HEK293 (cell line): ENCODE measurements around the gene THBS3.

ENCODE experiments used
- GLIS1 ChIP-seq: fragments of 450-650 bp; formaldehyde crosslinking; IDR thresholded peaks from 2 replicates; pipeline ENCODE4 v1.5.1; 2016; ENCODE audit warnings: missing biosample characterization, missing genetic modification characterization
- GLIS2 ChIP-seq: fragments of 450-650 bp; formaldehyde crosslinking; IDR thresholded peaks from 2 replicates; pipeline ENCODE4 v1.5.1; 2016; ENCODE audit warnings: missing biosample characterization, missing genetic modification characterization
- HIC1 ChIP-seq: fragments of 450-650 bp; formaldehyde crosslinking; IDR thresholded peaks from 2 replicates; pipeline ENCODE4 v1.5.1; 2016; ENCODE audit warnings: missing biosample characterization, missing genetic modification characterization
- KLF9 ChIP-seq: fragments of 450-650 bp; formaldehyde crosslinking; IDR thresholded peaks from 2 replicates; pipeline ENCODE4 v1.5.1; 2016; ENCODE audit warnings: missing biosample characterization, missing genetic modification characterization, low read depth
- PRDM10 ChIP-seq: fragments of 450-650 bp; formaldehyde crosslinking; IDR thresholded peaks from 2 replicates; pipeline ENCODE4 v1.5.1; 2016; ENCODE audit warnings: missing biosample characterization, missing genetic modification characterization
- SP7 ChIP-seq: fragments of 450-650 bp; formaldehyde crosslinking; IDR thresholded peaks from 2 replicates; pipeline ENCODE4 v1.5.1; 2016; ENCODE audit warnings: missing biosample characterization, missing genetic modification characterization
- YY1 ChIP-seq: fragments of 450-650 bp; formaldehyde crosslinking; IDR thresholded peaks from 2 replicates; pipeline ENCODE4 v1.5.1; 2018; ENCODE audit warnings: missing biosample characterization, missing genetic modification characterization
- ZBTB20 ChIP-seq: fragments of 450-650 bp; formaldehyde crosslinking; IDR thresholded peaks from 2 replicates; pipeline ENCODE4 v1.5.1; 2016; ENCODE audit warnings: missing biosample characterization, missing genetic modification characterization
- ZBTB48 ChIP-seq: fragments of 450-650 bp; formaldehyde crosslinking; IDR thresholded peaks from 2 replicates; pipeline ENCODE4 v1.5.1; 2016; ENCODE audit warnings: missing biosample characterization, missing genetic modification characterization
- ZBTB7A ChIP-seq: fragments of 450-650 bp; formaldehyde crosslinking; IDR thresholded peaks from 2 replicates; pipeline ENCODE4 v1.5.1; 2016; ENCODE audit warnings: low read depth, missing biosample characterization, missing genetic modification characterization
- ZBTB8A ChIP-seq: fragments of 450-650 bp; formaldehyde crosslinking; IDR thresholded peaks from 2 replicates; pipeline ENCODE4 v1.5.1; 2016; ENCODE audit warnings: missing biosample characterization, missing genetic modification characterization
- ZFP37 ChIP-seq: fragments of 450-650 bp; formaldehyde crosslinking; IDR thresholded peaks from 2 replicates; pipeline ENCODE4 v1.5.1; 2016; ENCODE audit warnings: missing biosample characterization, missing genetic modification characterization
- ZNF169 ChIP-seq: fragments of 450-650 bp; formaldehyde crosslinking; IDR thresholded peaks from 2 replicates; pipeline ENCODE4 v1.5.1; 2016; ENCODE audit warnings: missing biosample characterization, missing genetic modification characterization
- ZNF19 ChIP-seq: fragments of 450-650 bp; formaldehyde crosslinking; IDR thresholded peaks from 2 replicates; pipeline ENCODE4; 2016; ENCODE audit warnings: missing biosample characterization, missing genetic modification characterization, low read depth
- ZNF239 ChIP-seq: fragments of 450-650 bp; formaldehyde crosslinking; IDR thresholded peaks from 2 replicates; pipeline ENCODE4 v1.5.1; 2016; ENCODE audit warnings: missing biosample characterization, missing genetic modification characterization
- ZNF24 ChIP-seq: fragments of 450-650 bp; formaldehyde crosslinking; IDR thresholded peaks from 2 replicates; pipeline ENCODE4 v1.5.1; 2016; ENCODE audit warnings: missing biosample characterization, missing genetic modification characterization
- ZNF280C ChIP-seq: fragments of 450-650 bp; formaldehyde crosslinking; IDR thresholded peaks from 2 replicates; pipeline ENCODE4 v1.5.1; 2016; ENCODE audit warnings: missing biosample characterization, missing genetic modification characterization
- ZNF302 ChIP-seq: fragments of 450-650 bp; formaldehyde crosslinking; IDR thresholded peaks from 2 replicates; pipeline ENCODE4 v1.5.1; 2016; ENCODE audit warnings: missing biosample characterization, missing genetic modification characterization, low read depth
- ZNF335 ChIP-seq: fragments of 450-650 bp; formaldehyde crosslinking; conservative IDR thresholded peaks from 2 replicates; pipeline ENCODE4 v1.5.1; 2016; ENCODE audit warnings: missing biosample characterization, missing genetic modification characterization
- ZNF341 ChIP-seq: fragments of 450-650 bp; formaldehyde crosslinking; IDR thresholded peaks from 2 replicates; pipeline ENCODE4; 2016; ENCODE audit warnings: low read depth, missing biosample characterization, missing genetic modification characterization
- ZNF394 ChIP-seq: fragments of 450-650 bp; formaldehyde crosslinking; IDR thresholded peaks from 2 replicates; pipeline ENCODE4 v1.5.1; 2016; ENCODE audit warnings: missing biosample characterization, missing genetic modification characterization, mild to moderate bottlenecking, moderate library complexity, borderline replicate concordance
- ZNF514 ChIP-seq: fragments of 450-650 bp; formaldehyde crosslinking; IDR thresholded peaks from 2 replicates; pipeline ENCODE4 v1.5.1; 2016; ENCODE audit warnings: missing biosample characterization, missing genetic modification characterization
- ZNF558 ChIP-seq: fragments of 450-650 bp; formaldehyde crosslinking; IDR thresholded peaks from 2 replicates; pipeline ENCODE4 v1.5.1; 2016; ENCODE audit warnings: missing biosample characterization, missing genetic modification characterization
- ZNF580 ChIP-seq: fragments of 450-650 bp; formaldehyde crosslinking; IDR thresholded peaks from 2 replicates; pipeline ENCODE4 v1.5.1; 2016; ENCODE audit warnings: missing biosample characterization, missing genetic modification characterization
- ZNF600 ChIP-seq: fragments of 450-650 bp; formaldehyde crosslinking; IDR thresholded peaks from 2 replicates; pipeline ENCODE4 v1.5.1; 2016; ENCODE audit warnings: missing biosample characterization, missing genetic modification characterization
- ZNF629 ChIP-seq: fragments of 450-650 bp; formaldehyde crosslinking; IDR thresholded peaks from 2 replicates; pipeline ENCODE4 v1.5.1; 2017; ENCODE audit warnings: missing biosample characterization, missing genetic modification characterization
- ZNF654 ChIP-seq: fragments of 450-650 bp; formaldehyde crosslinking; IDR thresholded peaks from 2 replicates; pipeline ENCODE4 v1.5.1; 2016; ENCODE audit warnings: low read depth, missing biosample characterization, missing genetic modification characterization
- ZNF76 ChIP-seq: fragments of 450-650 bp; formaldehyde crosslinking; IDR thresholded peaks from 2 replicates; pipeline ENCODE4; 2016; ENCODE audit warnings: low read depth, missing biosample characterization, missing genetic modification characterization, borderline replicate concordance
- ZNF776 ChIP-seq: fragments of 450-650 bp; formaldehyde crosslinking; IDR thresholded peaks from 2 replicates; pipeline ENCODE4 v1.5.0; 2017; ENCODE audit warnings: missing biosample characterization, missing genetic modification characterization, borderline replicate concordance
- ZNF837 ChIP-seq: fragments of 450-650 bp; formaldehyde crosslinking; IDR thresholded peaks from 2 replicates; pipeline ENCODE4 v1.5.1; 2016; ENCODE audit warnings: missing biosample characterization, missing genetic modification characterization
- ZXDB ChIP-seq: fragments of 450-650 bp; formaldehyde crosslinking; IDR thresholded peaks from 2 replicates; pipeline ENCODE4 v1.5.1; 2016; ENCODE audit warnings: missing biosample characterization, missing genetic modification characterization

THBS3 gene

GRCh38 chr1:155241069-155241679 is 33.5 kb upstream of the THBS3 start (continued):
- TF ChIP-seq ZNF280C: no peak
- TF ChIP-seq ZNF837 (tag by site-specific recombination): no peak
- TF ChIP-seq ZNF76 (tag by site-specific recombination): peak; percentile 66; the same call in 1 of the 2 replicates
- no peak for TF ChIP-seq ZNF302 (tag by site-specific recombination)
- TF ChIP-seq ZNF169 (tag by site-specific recombination): no peak
- peak; percentile 75 for TF ChIP-seq ZNF335 (tag by site-specific recombination)
- peak; percentile 65 for TF ChIP-seq ZNF341
- no peak for TF ChIP-seq GLIS1 (tag by site-specific recombination)
- peak; percentile 67 for TF ChIP-seq SP7 (tag by site-specific recombination)
- no peak; the same call in 1 of the 2 replicates for TF ChIP-seq ZNF558 (tag by site-specific recombination)
- peak; percentile 58 for TF ChIP-seq ZBTB8A (tag by site-specific recombination)
- peak; percentile 88 for TF ChIP-seq ZXDB (tag by site-specific recombination)
- TF ChIP-seq ZBTB20: no peak
- TF ChIP-seq ZBTB48 (tag by site-specific recombination): no peak
- TF ChIP-seq YY1 (tag by site-specific recombination): peak; percentile 93
- TF ChIP-seq ZNF394 (tag by site-specific recombination): 0 out of 2 replicates have a peak, but pooled peaks have one; percentile 26
- TF ChIP-seq ZFP37 (tag by site-specific recombination): no peak
- no peak for TF ChIP-seq ZNF514
- no peak for TF ChIP-seq GLIS2 (tag by site-specific recombination)
- TF ChIP-seq ZBTB7A (tag by site-specific recombination): no peak
- TF ChIP-seq ZNF239 (tag by site-specific recombination): no peak
- TF ChIP-seq ZNF776 (tag by site-specific recombination): no peak
- peak; percentile 70; the same call in 1 of the 2 replicates for TF ChIP-seq ZNF580 (tag by site-specific recombination)
- no peak for TF ChIP-seq KLF9
- no peak for TF ChIP-seq ZNF654 (tag by site-specific recombination)
- TF ChIP-seq ZNF600: peak; percentile 59
- no peak for TF ChIP-seq PRDM10 (tag by site-specific recombination)
- no peak for TF ChIP-seq ZNF19 (tag by site-specific recombination)
- TF ChIP-seq ZNF24 (tag by site-specific recombination): peak; percentile 97
- no peak for TF ChIP-seq HIC1 (tag by site-specific recombination)
- TF ChIP-seq ZNF629: peak; percentile 66; the same call in 1 of the 2 replicates
